HEK293 (cell line): Measurements from ENCODE around the gene IPO13.

Experiments used
- CTCF ChIP-seq: fragments of 450-650 bp; formaldehyde crosslinking; IDR thresholded peaks from 2 replicates; pipeline ENCODE4 v1.5.1; 2016; ENCODE audit warnings: missing biosample characterization, missing genetic modification characterization
- FEZF1 ChIP-seq: fragments of 450-650 bp; formaldehyde crosslinking; IDR thresholded peaks from 2 replicates; pipeline ENCODE4 v1.5.1; 2016; ENCODE audit warnings: missing biosample characterization, missing genetic modification characterization
- KLF1 ChIP-seq: fragments of 450-650 bp; formaldehyde crosslinking; IDR thresholded peaks from 2 replicates; pipeline ENCODE4 v1.5.1; 2016; ENCODE audit warnings: missing biosample characterization, missing genetic modification characterization
- KLF16 ChIP-seq: fragments of 450-650 bp; formaldehyde crosslinking; IDR thresholded peaks from 2 replicates; pipeline ENCODE4 v1.5.1; 2017; ENCODE audit warnings: missing biosample characterization, missing genetic modification characterization
- KLF8 ChIP-seq: fragments of 450-650 bp; formaldehyde crosslinking; IDR thresholded peaks from 2 replicates; pipeline ENCODE4 v1.5.1; 2016; ENCODE audit warnings: missing biosample characterization, missing genetic modification characterization
- MYNN ChIP-seq: fragments of 450-650 bp; formaldehyde crosslinking; IDR thresholded peaks from 2 replicates; pipeline ENCODE4 v1.5.1; 2016; ENCODE audit warnings: missing biosample characterization, missing genetic modification characterization, borderline replicate concordance
- MZF1 ChIP-seq: fragments of 450-650 bp; formaldehyde crosslinking; IDR thresholded peaks from 2 replicates; pipeline ENCODE4 v1.5.1; 2017; ENCODE audit warnings: missing biosample characterization, missing genetic modification characterization, borderline replicate concordance
- PRDM1 ChIP-seq: fragments of 450-650 bp; formaldehyde crosslinking; IDR thresholded peaks from 2 replicates; pipeline ENCODE4; 2016; ENCODE audit warnings: missing biosample characterization, missing genetic modification characterization
- TCF7L2 ChIP-seq: IDR thresholded peaks from 2 replicates; pipeline ENCODE4 v1.6.1; 2011; ENCODE audit warnings: low read depth, mild to moderate bottlenecking, inconsistent platforms, low read length, moderate library complexity, borderline replicate concordance
- ZBTB49 ChIP-seq: fragments of 450-650 bp; formaldehyde crosslinking; IDR thresholded peaks from 2 replicates; pipeline ENCODE4 v1.5.1; 2016; ENCODE audit warnings: missing biosample characterization, missing genetic modification characterization, low read depth
- ZBTB8A ChIP-seq: fragments of 450-650 bp; formaldehyde crosslinking; IDR thresholded peaks from 2 replicates; pipeline ENCODE4 v1.5.1; 2016; ENCODE audit warnings: missing biosample characterization, missing genetic modification characterization
- ZNF10 ChIP-seq: fragments of 450-650 bp; formaldehyde crosslinking; IDR thresholded peaks from 2 replicates; pipeline ENCODE4 v1.5.1; 2017; ENCODE audit warnings: missing biosample characterization, missing genetic modification characterization
- ZNF132 ChIP-seq: fragments of 450-650 bp; formaldehyde crosslinking; IDR thresholded peaks from 2 replicates; pipeline ENCODE4 v1.5.1; 2017; ENCODE audit warnings: missing biosample characterization, missing genetic modification characterization, borderline replicate concordance
- ZNF133 ChIP-seq: fragments of 450-650 bp; formaldehyde crosslinking; IDR thresholded peaks from 2 replicates; pipeline ENCODE4 v1.5.1; 2016; ENCODE audit warnings: missing biosample characterization, missing genetic modification characterization
- ZNF146 ChIP-seq: fragments of 450-650 bp; formaldehyde crosslinking; IDR thresholded peaks from 2 replicates; pipeline ENCODE4 v1.5.1; 2016; ENCODE audit warnings: missing biosample characterization, missing genetic modification characterization
- ZNF16 ChIP-seq: fragments of 450-650 bp; formaldehyde crosslinking; IDR thresholded peaks from 2 replicates; pipeline ENCODE4 v1.5.1; 2016; ENCODE audit warnings: low read depth, missing biosample characterization, missing genetic modification characterization
- ZNF184 ChIP-seq: fragments of 450-650 bp; IDR thresholded peaks from 2 replicates; pipeline ENCODE4 v1.5.1; 2018; ENCODE audit warnings: missing biosample characterization, mild to moderate bottlenecking, missing genetic modification characterization
- ZNF2 ChIP-seq: fragments of 450-650 bp; formaldehyde crosslinking; IDR thresholded peaks from 2 replicates; pipeline ENCODE4 v1.5.1; 2016; ENCODE audit warnings: missing biosample characterization, missing genetic modification characterization
- ZNF24 ChIP-seq: fragments of 450-650 bp; formaldehyde crosslinking; IDR thresholded peaks from 2 replicates; pipeline ENCODE4 v1.5.1; 2016; ENCODE audit warnings: missing biosample characterization, missing genetic modification characterization
- ZNF324 ChIP-seq: fragments of 450-650 bp; formaldehyde crosslinking; IDR thresholded peaks from 2 replicates; pipeline ENCODE4 v1.5.1; 2016; ENCODE audit warnings: missing biosample characterization, missing genetic modification characterization
- ZNF335 ChIP-seq: fragments of 450-650 bp; formaldehyde crosslinking; conservative IDR thresholded peaks from 2 replicates; pipeline ENCODE4 v1.5.1; 2016; ENCODE audit warnings: missing biosample characterization, missing genetic modification characterization
- ZNF341 ChIP-seq: fragments of 450-650 bp; formaldehyde crosslinking; IDR thresholded peaks from 2 replicates; pipeline ENCODE4; 2016; ENCODE audit warnings: low read depth, missing biosample characterization, missing genetic modification characterization
- ZNF404 ChIP-seq: fragments of 450-650 bp; formaldehyde crosslinking; IDR thresholded peaks from 2 replicates; pipeline ENCODE4 v1.5.1; 2017; ENCODE audit warnings: missing biosample characterization, missing genetic modification characterization
- ZNF423 ChIP-seq: fragments of 450-650 bp; formaldehyde crosslinking; IDR thresholded peaks from 2 replicates; pipeline ENCODE4 v1.5.1; 2016; ENCODE audit warnings: missing biosample characterization, missing genetic modification characterization
- ZNF501 ChIP-seq: fragments of 450-650 bp; formaldehyde crosslinking; IDR thresholded peaks from 2 replicates; pipeline ENCODE4 v1.5.1; 2016; ENCODE audit warnings: missing biosample characterization, missing genetic modification characterization
- ZNF510 ChIP-seq: fragments of 450-650 bp; formaldehyde crosslinking; IDR thresholded peaks from 2 replicates; pipeline ENCODE4 v1.5.1; 2018; ENCODE audit warnings: mild to moderate bottlenecking, missing genetic modification characterization, missing biosample characterization; ENCODE audit not compliant: insufficient replicate concordance
- ZNF530 ChIP-seq: fragments of 450-650 bp; formaldehyde crosslinking; IDR thresholded peaks from 2 replicates; pipeline ENCODE4 v1.5.1; 2016; ENCODE audit warnings: low read depth, missing biosample characterization, missing genetic modification characterization
- ZNF544 ChIP-seq: fragments of 450-650 bp; formaldehyde crosslinking; IDR thresholded peaks from 2 replicates; pipeline ENCODE4 v1.5.0; 2017; ENCODE audit warnings: missing biosample characterization, missing genetic modification characterization
- ZNF561 ChIP-seq: fragments of 450-650 bp; IDR thresholded peaks from 2 replicates; pipeline ENCODE4 v1.5.1; 2018; ENCODE audit warnings: missing biosample characterization, missing genetic modification characterization, borderline replicate concordance
- ZNF580 ChIP-seq: fragments of 450-650 bp; formaldehyde crosslinking; IDR thresholded peaks from 2 replicates; pipeline ENCODE4 v1.5.1; 2016; ENCODE audit warnings: missing biosample characterization, missing genetic modification characterization
- ZNF670 ChIP-seq: fragments of 450-650 bp; formaldehyde crosslinking; IDR thresholded peaks from 2 replicates; pipeline ENCODE4 v1.5.1; 2016; ENCODE audit warnings: missing biosample characterization, missing genetic modification characterization, low read depth
- ZNF76 ChIP-seq: fragments of 450-650 bp; formaldehyde crosslinking; IDR thresholded peaks from 2 replicates; pipeline ENCODE4; 2016; ENCODE audit warnings: low read depth, missing biosample characterization, missing genetic modification characterization, borderline replicate concordance
- ZSCAN18 ChIP-seq: fragments of 450-650 bp; formaldehyde crosslinking; IDR thresholded peaks from 2 replicates; pipeline ENCODE4 v1.5.1; 2016; ENCODE audit warnings: missing biosample characterization, missing genetic modification characterization
- TF ChIP-seq, protein P1 (sequence below): fragments of 450-650 bp; formaldehyde crosslinking; IDR thresholded peaks from 2 replicates; pipeline ENCODE4 v1.5.1; 2017; ENCODE audit warnings: missing biosample characterization, mild to moderate bottlenecking, missing genetic modification characterization, moderate library complexity

IPO13 gene

GRCh38 chr1:43974443-43975248 lies 27.9 kb downstream of the IPO13 start, which contains the start of gene ATP6V0B (continued):
- TF ChIP-seq ZNF2 (tag by site-specific recombination) (peak; percentile 75), MZF1 (tag by site-specific recombination) (no peak), ZSCAN18 (tag by site-specific recombination) (no peak), FEZF1 (peak; percentile 75), ZNF16 (tag by site-specific recombination) (no peak), ZNF335 (peak; percentile 96), TCF7L2 (no peak), ZNF561 (tag by site-specific recombination) (peak; percentile 62), ZNF10 (tag by site-specific recombination) (peak; percentile 31; the same call in 1 of the 2 replicates), ZNF146 (tag by site-specific recombination) (no peak), CTCF (tag by site-specific recombination) (peak; percentile 89), KLF16 (tag by site-specific recombination) (no peak; the same call in 1 of the 2 replicates), PRDM1 (tag by site-specific recombination) (no peak), ZNF580 (0 out of 2 replicates have a peak, but pooled peaks have one; percentile 46), ZBTB49 (no peak), KLF1 (tag by site-specific recombination) (peak; percentile 56), ZNF133 (tag by site-specific recombination) (no peak), MYNN (tag by site-specific recombination) (no peak), ZNF530 (tag by site-specific recombination) (no peak), ZNF510 (no peak), ZNF423 (tag by site-specific recombination) (peak; percentile 55; the same call in 1 of the 2 replicates), ZNF501 (tag by site-specific recombination) (peak; percentile 77), ZNF76 (tag by site-specific recombination) (peak; percentile 94), ZNF184 (tag by site-specific recombination) (no peak), ZBTB8A (tag by site-specific recombination) (peak; percentile 93), ZNF341 (tag by site-specific recombination) (peak; percentile 83), ZNF132 (tag by site-specific recombination) (no peak), ZNF670 (tag by site-specific recombination) (no peak), ZNF24 (tag by site-specific recombination) (no peak), KLF8 (tag by site-specific recombination) (peak; percentile 63), ZNF404 (tag by site-specific recombination) (no peak), ZNF324 (tag by site-specific recombination) (no peak; the same call in 1 of the 2 replicates), ZNF544 (tag by site-specific recombination) (no peak)
- TF ChIP-seq, protein P1, sequence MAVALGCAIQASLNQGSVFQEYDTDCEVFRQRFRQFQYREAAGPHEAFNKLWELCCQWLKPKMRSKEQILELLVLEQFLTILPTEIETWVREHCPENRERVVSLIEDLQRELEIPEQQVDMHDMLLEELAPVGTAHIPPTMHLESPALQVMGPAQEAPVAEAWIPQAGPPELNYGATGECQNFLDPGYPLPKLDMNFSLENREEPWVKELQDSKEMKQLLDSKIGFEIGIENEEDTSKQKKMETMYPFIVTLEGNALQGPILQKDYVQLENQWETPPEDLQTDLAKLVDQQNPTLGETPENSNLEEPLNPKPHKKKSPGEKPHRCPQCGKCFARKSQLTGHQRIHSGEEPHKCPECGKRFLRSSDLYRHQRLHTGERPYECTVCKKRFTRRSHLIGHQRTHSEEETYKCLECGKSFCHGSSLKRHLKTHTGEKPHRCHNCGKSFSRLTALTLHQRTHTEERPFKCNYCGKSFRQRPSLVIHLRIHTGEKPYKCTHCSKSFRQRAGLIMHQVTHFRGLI (tag by site-specific recombination), result peak; percentile 22; the same call in 1 of the 2 replicates
